GM06990 (cell line): ENCODE data around the gene REXO1.

Source experiments
- DNase-seq: peaks from one replicate; pipeline ENCODE4 v3.0.0-alpha.2; 2011; ENCODE audit not compliant: insufficient read length; ENCODE audit errors: extremely low read depth
- H3K27me3 ChIP-seq: replicated peaks from 2 replicates; pipeline ENCODE4 v1.6.0; 2011; ENCODE audit warnings: low read length; ENCODE audit not compliant: control insufficient read depth, insufficient read depth
- H3K36me3 ChIP-seq: 2 replicates; pipeline ENCODE4 v1.5.1; 2011; ENCODE audit warnings: low read length; ENCODE audit not compliant: control insufficient read depth, insufficient read depth
- H3K4me3 ChIP-seq: replicated peaks from 2 replicates; pipeline ENCODE4 v1.5.1; 2011; ENCODE audit warnings: low read depth, mild to moderate bottlenecking, control low read depth, low read length
- TF ChIP-seq, protein P1 (sequence below): IDR thresholded peaks from 2 replicates; pipeline ENCODE4 v1.5.1; 2011; ENCODE audit warnings: low read length, control low read depth, mild to moderate bottlenecking, inconsistent platforms; ENCODE audit not compliant: insufficient read depth, poor library complexity, severe bottlenecking

REXO1 gene

DNA sequence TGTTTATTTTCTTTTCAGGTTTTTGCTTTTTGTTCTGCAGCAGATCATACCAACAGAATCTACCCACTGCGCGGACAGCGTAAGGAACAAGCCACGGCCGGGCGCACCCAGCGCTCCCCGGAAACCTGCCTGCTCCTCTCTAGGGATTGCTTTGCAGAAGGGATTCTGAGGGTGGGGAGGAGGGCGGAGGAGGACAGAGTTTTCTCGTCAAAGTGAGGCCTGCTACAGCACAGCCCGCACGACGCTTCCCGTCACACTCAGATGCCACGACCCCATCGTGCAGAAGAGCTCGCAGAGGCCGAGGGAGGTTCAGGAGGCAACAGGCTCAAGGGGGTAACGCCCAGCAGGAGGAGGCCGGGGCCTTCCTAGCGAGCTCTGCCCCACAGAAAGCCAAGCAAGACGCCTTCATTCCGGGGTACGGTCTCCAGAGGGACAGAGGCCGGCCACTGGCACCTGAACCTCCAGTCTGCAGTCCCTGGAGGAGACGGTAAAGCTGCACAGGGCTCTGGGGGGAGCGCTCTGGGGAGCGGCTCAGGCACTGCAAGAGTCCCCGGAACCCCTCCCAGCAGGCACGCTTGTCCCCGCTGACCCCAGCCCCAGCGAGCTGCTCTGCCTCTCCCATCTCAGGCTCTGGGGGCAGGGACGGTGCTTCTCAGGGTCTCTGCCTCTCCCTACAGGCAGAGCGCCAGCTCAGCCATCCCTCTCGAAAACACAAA is 6.9 kb downstream of the REXO1 start:
- Histone ChIP-seq H3K4me3 (no peak overlapping the region), H3K36me3 (peaks cover 10% of the 10 kb centered on the region), H3K27me3 (no peaks in the 10 kb centered on the region)
- no peak for DNase-seq
- TF ChIP-seq, protein P1, sequence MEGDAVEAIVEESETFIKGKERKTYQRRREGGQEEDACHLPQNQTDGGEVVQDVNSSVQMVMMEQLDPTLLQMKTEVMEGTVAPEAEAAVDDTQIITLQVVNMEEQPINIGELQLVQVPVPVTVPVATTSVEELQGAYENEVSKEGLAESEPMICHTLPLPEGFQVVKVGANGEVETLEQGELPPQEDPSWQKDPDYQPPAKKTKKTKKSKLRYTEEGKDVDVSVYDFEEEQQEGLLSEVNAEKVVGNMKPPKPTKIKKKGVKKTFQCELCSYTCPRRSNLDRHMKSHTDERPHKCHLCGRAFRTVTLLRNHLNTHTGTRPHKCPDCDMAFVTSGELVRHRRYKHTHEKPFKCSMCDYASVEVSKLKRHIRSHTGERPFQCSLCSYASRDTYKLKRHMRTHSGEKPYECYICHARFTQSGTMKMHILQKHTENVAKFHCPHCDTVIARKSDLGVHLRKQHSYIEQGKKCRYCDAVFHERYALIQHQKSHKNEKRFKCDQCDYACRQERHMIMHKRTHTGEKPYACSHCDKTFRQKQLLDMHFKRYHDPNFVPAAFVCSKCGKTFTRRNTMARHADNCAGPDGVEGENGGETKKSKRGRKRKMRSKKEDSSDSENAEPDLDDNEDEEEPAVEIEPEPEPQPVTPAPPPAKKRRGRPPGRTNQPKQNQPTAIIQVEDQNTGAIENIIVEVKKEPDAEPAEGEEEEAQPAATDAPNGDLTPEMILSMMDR: no peak

GRCh38 chr19:1840541-1841115 is 7.7 kb downstream of the REXO1 start:
- no peak overlapping the region for H3K4me3 ChIP-seq
- TF ChIP-seq, protein P1: no peak

DNA sequence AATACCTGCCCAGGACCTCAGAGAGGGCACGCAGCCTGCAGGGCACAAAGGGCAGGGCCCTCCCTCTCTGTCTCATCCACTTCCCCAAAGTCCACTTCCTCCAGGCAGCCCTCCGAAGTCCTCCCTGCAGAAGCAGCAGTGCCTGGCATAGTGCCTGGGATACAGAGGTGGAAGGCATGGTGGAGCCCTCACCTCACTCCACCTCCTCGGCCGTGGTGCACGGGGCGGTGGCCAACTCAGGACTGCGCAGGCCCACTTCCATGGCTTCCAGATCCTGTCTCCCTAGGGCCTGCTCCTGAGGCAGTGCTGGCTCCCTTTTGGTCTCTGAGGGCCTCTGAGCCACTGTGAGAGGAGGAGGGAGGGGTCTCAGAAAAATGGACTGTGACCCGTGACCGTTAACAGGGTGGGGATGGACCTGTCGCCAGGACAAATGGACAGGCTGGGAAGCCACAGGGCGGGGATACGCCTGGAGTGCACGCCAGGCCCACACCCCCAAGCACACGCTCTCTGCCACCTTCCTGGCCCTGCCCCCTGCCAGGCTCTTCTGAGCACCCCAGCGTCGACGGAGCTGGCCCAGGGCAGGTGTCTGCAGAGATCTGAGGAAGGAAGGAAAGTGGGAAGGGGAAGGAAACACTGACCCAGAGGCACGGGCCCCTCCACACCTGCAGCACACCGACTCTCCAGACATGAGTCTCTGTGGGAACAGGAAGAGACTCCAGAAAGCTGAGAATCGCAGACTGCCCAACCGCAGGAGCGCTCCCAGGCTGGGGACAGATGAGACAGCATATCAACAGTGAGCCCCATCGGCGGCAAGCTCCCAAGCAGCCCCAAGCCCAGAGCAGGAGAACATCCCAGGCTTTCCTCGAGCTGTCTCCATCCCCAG is 8.4 kb downstream of the REXO1 start:
- TF ChIP-seq, protein P1: no peak
- Histone ChIP-seq H3K27me3 (no peaks in the 10 kb centered on the region), H3K36me3 (peaks cover 7% of the 10 kb centered on the region), H3K4me3 (no peak overlapping the region)
- no peak for DNase-seq

More at GRCh38 chr19:1840541-1841115, 7.7 kb downstream of the REXO1 start:
- DNase-seq: no peak
- Histone ChIP-seq H3K36me3 (peaks cover 10% of the 10 kb centered on the region), H3K27me3 (no peaks in the 10 kb centered on the region)

- DNase-seq: no peak
- Histone ChIP-seq H3K36me3 (peaks cover 5% of the 10 kb centered on the region), H3K4me3 (no peak overlapping the region), H3K27me3 (no peaks in the 10 kb centered on the region)
- TF ChIP-seq, protein P1: peak; percentile 99
Measured at GRCh38 chr19:1837625-1838105, 10.6 kb downstream of the REXO1 start.

DNA sequence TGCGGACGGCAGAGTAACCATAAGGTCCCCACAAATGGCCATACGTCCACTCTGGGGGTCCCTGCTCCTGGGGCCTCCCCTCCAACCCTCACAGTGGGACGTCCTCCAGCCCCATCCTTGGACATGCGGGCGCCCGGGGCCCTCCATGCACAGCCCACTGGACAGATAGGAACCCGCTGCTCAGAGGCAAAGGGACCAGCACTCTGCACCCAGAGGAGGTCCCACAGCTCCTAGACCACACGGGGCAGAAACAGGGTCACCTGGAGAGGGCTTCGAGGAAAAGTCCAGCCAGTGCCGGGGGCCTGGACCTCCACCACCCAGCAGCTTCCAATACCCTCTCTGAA is 11.1 kb downstream of the REXO1 start:
- no peak for DNase-seq
- Histone ChIP-seq H3K4me3 (no peak overlapping the region), H3K36me3 (peaks cover 5% of the 10 kb centered on the region), H3K27me3 (no peaks in the 10 kb centered on the region)
- TF ChIP-seq, protein P1: no peak
